ENCODE results near the gene TWIST2. TPM values are rescaled to one million over a fixed set of nuclear protein-coding genes. Genes with fewer than 3 reads are reported as not detected.

Gene TWIST2
- total RNA-seq, 2 experiments from 2014 or later: not detected

DNA sequence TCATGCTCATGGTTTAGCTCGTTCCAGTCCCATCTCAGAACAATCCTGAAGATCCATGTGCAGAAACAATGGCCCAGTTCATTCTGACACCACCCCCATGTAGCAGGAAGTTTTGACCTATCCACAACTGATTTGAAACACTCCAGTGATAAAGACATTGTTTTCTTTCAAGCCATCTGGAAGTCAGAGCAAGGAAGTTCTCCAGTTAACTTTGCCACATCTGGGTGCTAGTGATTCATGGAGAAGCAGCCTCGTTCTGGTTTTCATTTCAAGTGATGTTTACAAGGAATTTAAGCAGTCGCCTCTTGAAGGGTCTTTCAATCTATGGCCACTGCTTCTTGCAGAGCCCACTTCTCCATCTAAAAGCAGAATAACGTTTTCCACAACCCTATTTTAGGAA, 36.6 kb upstream of the TWIST2 start:
- H3K36me3 ChIP-seq (ENCODE audit: insufficient read depth, low read length): no peaks in the 10 kb centered on the region
- TF ChIP-seq, protein P1, sequence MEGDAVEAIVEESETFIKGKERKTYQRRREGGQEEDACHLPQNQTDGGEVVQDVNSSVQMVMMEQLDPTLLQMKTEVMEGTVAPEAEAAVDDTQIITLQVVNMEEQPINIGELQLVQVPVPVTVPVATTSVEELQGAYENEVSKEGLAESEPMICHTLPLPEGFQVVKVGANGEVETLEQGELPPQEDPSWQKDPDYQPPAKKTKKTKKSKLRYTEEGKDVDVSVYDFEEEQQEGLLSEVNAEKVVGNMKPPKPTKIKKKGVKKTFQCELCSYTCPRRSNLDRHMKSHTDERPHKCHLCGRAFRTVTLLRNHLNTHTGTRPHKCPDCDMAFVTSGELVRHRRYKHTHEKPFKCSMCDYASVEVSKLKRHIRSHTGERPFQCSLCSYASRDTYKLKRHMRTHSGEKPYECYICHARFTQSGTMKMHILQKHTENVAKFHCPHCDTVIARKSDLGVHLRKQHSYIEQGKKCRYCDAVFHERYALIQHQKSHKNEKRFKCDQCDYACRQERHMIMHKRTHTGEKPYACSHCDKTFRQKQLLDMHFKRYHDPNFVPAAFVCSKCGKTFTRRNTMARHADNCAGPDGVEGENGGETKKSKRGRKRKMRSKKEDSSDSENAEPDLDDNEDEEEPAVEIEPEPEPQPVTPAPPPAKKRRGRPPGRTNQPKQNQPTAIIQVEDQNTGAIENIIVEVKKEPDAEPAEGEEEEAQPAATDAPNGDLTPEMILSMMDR (IDR thresholded peaks at IDR 0.05): no peak
- no peak overlapping the region for H3K4me3 Mint-ChIP-seq
- no peaks in the 10 kb centered on the region for H3K9me3 ChIP-seq (ENCODE audit: control insufficient read depth in 1 of 2, insufficient read depth in 1 of 2, low read length in 2 of 2)
- ATAC-seq (ENCODE audit: poor library complexity): no peak
- H3K36me3 Mint-ChIP-seq (ENCODE audit: low read depth): no peaks in the 10 kb centered on the region
- H3K4me1 ChIP-seq (ENCODE audit: insufficient read depth, low read length): no peaks in the 10 kb centered on the region
- ChIA-PET POLR2A (no interaction called here), CTCF (no interaction called here)
- intact Hi-C loops (cut with DNase I, micrococcal nuclease): no loop called here
- peaks cover 3% of the 10 kb centered on the region for H3K9me3 Mint-ChIP-seq
- H3K27me3 ChIP-seq (ENCODE audit: control insufficient read depth in 1 of 2, insufficient read depth in 2 of 2, low read length in 2 of 2): peaks cover under 1 to 5% of the 10 kb centered on the region in 2 experiments
- no peak for DNase-seq
- H3K27me3 Mint-ChIP-seq: peaks cover 37% of the 10 kb centered on the region
- H3K27ac Mint-ChIP-seq: no peak overlapping the region
- H3K4me3 ChIP-seq (ENCODE audit: low read length): no peak overlapping the region
- no peaks in the 10 kb centered on the region for H3K4me1 Mint-ChIP-seq (ENCODE audit: low read depth)
- H3K27ac ChIP-seq (ENCODE audit: low read depth in 1 of 2, low read length in 2 of 2): no peak overlapping the region

DNA sequence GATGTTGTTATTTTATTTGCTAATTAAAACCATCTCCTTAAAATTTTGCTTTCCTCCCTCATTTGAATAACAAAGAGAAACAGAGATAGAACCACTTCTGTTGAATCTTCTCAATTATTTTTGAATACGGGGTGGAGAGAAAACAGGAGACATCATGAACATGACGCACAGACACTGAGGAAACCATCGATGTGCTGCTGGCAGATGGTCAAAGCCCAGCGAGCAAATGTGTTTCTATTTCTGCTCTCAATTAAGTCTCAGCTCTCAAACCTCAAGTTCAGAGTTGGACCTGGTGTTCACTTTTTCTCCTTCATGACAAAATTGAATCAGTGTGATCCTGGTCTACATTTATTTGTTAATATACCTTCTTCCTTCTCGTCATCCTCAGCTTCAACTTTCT, 36.1 kb upstream of the TWIST2 start:
- H3K9me3 Mint-ChIP-seq: peaks cover 3% of the 10 kb centered on the region
- POLR2A ChIA-PET: no interaction called here
- intact Hi-C loops (cut with DNase I, micrococcal nuclease): no loop called here
- no peaks in the 10 kb centered on the region for H3K36me3 ChIP-seq (ENCODE audit: insufficient read depth, low read length)
- peaks cover 6 to 7% of the 10 kb centered on the region in 2 experiments for H3K27me3 ChIP-seq (ENCODE audit: control insufficient read depth in 1 of 2, insufficient read depth in 2 of 2, low read length in 2 of 2)
- no peak overlapping the region for H3K27ac ChIP-seq (ENCODE audit: low read depth in 1 of 2, low read length in 2 of 2)
- CTCF ChIA-PET: no interaction called here
- H3K36me3 Mint-ChIP-seq (ENCODE audit: low read depth): no peaks in the 10 kb centered on the region
- H3K27me3 Mint-ChIP-seq: peaks cover 40% of the 10 kb centered on the region
- H3K27ac Mint-ChIP-seq: no peak overlapping the region
- H3K9me3 ChIP-seq (ENCODE audit: control insufficient read depth in 1 of 2, insufficient read depth in 1 of 2, low read length in 2 of 2): no peaks in the 10 kb centered on the region
- H3K4me1 Mint-ChIP-seq (ENCODE audit: low read depth): no peaks in the 10 kb centered on the region
- ATAC-seq (ENCODE audit: poor library complexity): no peak
- H3K4me1 ChIP-seq (ENCODE audit: insufficient read depth, low read length): no peaks in the 10 kb centered on the region
- H3K4me3 ChIP-seq (ENCODE audit: low read length): no peak overlapping the region
- TF ChIP-seq, protein P1 (IDR thresholded peaks at IDR 0.05): no peak
- no peak for DNase-seq
- H3K4me3 Mint-ChIP-seq: no peak overlapping the region

DNA sequence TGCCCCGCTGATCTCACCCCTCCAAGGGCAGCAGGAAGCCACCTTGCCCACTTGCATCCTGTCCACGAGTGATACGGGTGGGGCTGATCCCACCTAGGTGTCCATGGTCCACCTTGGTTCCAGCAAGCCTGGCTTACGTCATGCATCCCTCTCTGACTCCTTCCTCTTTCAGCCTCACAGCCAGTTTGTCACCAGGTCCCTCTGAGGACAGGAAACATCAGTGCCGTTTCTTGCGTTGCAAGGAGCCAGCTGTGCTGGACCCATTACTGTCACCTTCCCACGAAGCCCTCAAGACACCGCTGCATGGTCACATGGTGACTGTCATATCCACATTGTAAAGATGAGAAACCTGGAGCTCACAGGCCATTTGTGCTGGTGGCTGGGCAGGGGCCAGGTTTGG, 34.8 kb upstream of the TWIST2 start:
- TF ChIP-seq, protein P1 (IDR thresholded peaks at IDR 0.05): no peak
- H3K36me3 ChIP-seq (ENCODE audit: insufficient read depth, low read length): no peaks in the 10 kb centered on the region
- Mint-ChIP-seq H3K9me3 (peaks cover 3% of the 10 kb centered on the region), H3K4me3 (no peak overlapping the region), H3K4me1 (ENCODE audit: low read depth) (no peaks in the 10 kb centered on the region), H3K36me3 (ENCODE audit: low read depth) (no peaks in the 10 kb centered on the region), H3K27ac (no peak overlapping the region), H3K27me3 (peaks cover 48% of the 10 kb centered on the region)
- no peaks in the 10 kb centered on the region for H3K4me1 ChIP-seq (ENCODE audit: insufficient read depth, low read length)
- intact Hi-C loops (cut with DNase I, micrococcal nuclease): no loop called here
- no peak for ATAC-seq (ENCODE audit: poor library complexity)
- H3K27me3 ChIP-seq (ENCODE audit: control insufficient read depth in 1 of 2, insufficient read depth in 2 of 2, low read length in 2 of 2): peaks cover 12 to 16% of the 10 kb centered on the region in 2 experiments
- H3K27ac ChIP-seq (ENCODE audit: low read depth in 1 of 2, low read length in 2 of 2): no peak overlapping the region
- no peak for DNase-seq
- CTCF ChIA-PET: no interaction called here
- POLR2A ChIA-PET: no interaction called here
- H3K4me3 ChIP-seq (ENCODE audit: low read length): no peak overlapping the region
- no peaks in the 10 kb centered on the region for H3K9me3 ChIP-seq (ENCODE audit: control insufficient read depth in 1 of 2, insufficient read depth in 1 of 2, low read length in 2 of 2)
